HG02759 (cell line): ENCODE measurements around the gene RSL1D1.
"Not testable (repeated sequence)": the region's sequence is repeated elsewhere in the genome, so short reads cannot be mapped to it uniquely, and the experiment has no call there.

Source experiments
- ATAC-seq: cut with Tn5 transposase; IDR thresholded peaks from one replicate; pipeline ENCODE4 v1.9.1; 2021; ENCODE audit warnings: mild to moderate bottlenecking, moderate library complexity; ENCODE audit not compliant: unreplicated experiment

RSL1D1 gene

GRCh38 chr16:11844499-11844898 lies 6.8 kb downstream of the RSL1D1 start:
- ATAC-seq, result no peak

- no peak for ATAC-seq
Measured at GRCh38 chr16:11843861-11844260, 7.5 kb downstream of the RSL1D1 start.

- ATAC-seq, result no peak
Measured at GRCh38 chr16:11843206-11843605, 8.1 kb downstream of the RSL1D1 start.

- no peak for ATAC-seq
Measured at GRCh38 chr16:11841026-11841425, 10.3 kb downstream of the RSL1D1 start.

- no peak for ATAC-seq
Measured at GRCh38 chr16:11836650-11837244, 14.6 kb downstream of the RSL1D1 start.

- ATAC-seq, result no peak
Measured at GRCh38 chr16:11835891-11836649, 15.3 kb downstream of the RSL1D1 start.

- ATAC-seq, result no peak
Measured at GRCh38 chr16:11835309-11835708, 16.0 kb downstream of the RSL1D1 start.

GRCh38 chr16:11833951-11834695 lies 17.2 kb downstream of the RSL1D1 start:
- no peak for ATAC-seq

GRCh38 chr16:11828696-11829095 lies 22.6 kb downstream of the RSL1D1 start:
- ATAC-seq, result no peak

- not testable (repeated sequence) for ATAC-seq
Measured at GRCh38 chr16:11825520-11826165, 25.7 kb downstream of the RSL1D1 start.

- no peak for ATAC-seq
Measured at GRCh38 chr16:11824362-11824761, 27.0 kb downstream of the RSL1D1 start.

GRCh38 chr16:11823645-11824044 lies 27.7 kb downstream of the RSL1D1 start:
- ATAC-seq, result not testable (repeated sequence)

GRCh38 chr16:11819798-11820197 lies 31.5 kb downstream of the RSL1D1 start:
- ATAC-seq, result no peak

- ATAC-seq, result not testable (repeated sequence)
Measured at GRCh38 chr16:11818970-11819369, 32.4 kb downstream of the RSL1D1 start.

GRCh38 chr16:11816123-11816522 lies 35.2 kb downstream of the RSL1D1 start:
- no peak for ATAC-seq

- not testable (repeated sequence) for ATAC-seq
Measured at GRCh38 chr16:11814800-11815199, 36.5 kb downstream of the RSL1D1 start.

GRCh38 chr16:11806721-11807120 lies 44.6 kb downstream of the RSL1D1 start:
- ATAC-seq, result no peak

GRCh38 chr16:11805556-11805955 lies 45.8 kb downstream of the RSL1D1 start:
- no peak for ATAC-seq

GRCh38 chr16:11801481-11802021 lies 49.8 kb downstream of the RSL1D1 start:
- ATAC-seq, result no peak

GRCh38 chr16:11800382-11800718 lies 51.0 kb downstream of the RSL1D1 start:
- ATAC-seq, result no peak
